ENCODE data around the gene TNFSF8. TPM values are rescaled to one million over a fixed set of nuclear protein-coding genes. Genes with fewer than 3 reads are reported as not detected.

TNFSF8 gene
- total RNA-seq, 3 donors from 2014 or later, result 1.0 to 1.3 (median 1.0) TPM

GRCh38 chr9:114884787-114885452 is 45.5 kb downstream of the TNFSF8 start:
- TF ChIP-seq, protein P1, sequence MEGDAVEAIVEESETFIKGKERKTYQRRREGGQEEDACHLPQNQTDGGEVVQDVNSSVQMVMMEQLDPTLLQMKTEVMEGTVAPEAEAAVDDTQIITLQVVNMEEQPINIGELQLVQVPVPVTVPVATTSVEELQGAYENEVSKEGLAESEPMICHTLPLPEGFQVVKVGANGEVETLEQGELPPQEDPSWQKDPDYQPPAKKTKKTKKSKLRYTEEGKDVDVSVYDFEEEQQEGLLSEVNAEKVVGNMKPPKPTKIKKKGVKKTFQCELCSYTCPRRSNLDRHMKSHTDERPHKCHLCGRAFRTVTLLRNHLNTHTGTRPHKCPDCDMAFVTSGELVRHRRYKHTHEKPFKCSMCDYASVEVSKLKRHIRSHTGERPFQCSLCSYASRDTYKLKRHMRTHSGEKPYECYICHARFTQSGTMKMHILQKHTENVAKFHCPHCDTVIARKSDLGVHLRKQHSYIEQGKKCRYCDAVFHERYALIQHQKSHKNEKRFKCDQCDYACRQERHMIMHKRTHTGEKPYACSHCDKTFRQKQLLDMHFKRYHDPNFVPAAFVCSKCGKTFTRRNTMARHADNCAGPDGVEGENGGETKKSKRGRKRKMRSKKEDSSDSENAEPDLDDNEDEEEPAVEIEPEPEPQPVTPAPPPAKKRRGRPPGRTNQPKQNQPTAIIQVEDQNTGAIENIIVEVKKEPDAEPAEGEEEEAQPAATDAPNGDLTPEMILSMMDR (IDR thresholded peaks at IDR 0.05), result no peak
- Histone ChIP-seq H3K9me3 (no peaks in the 10 kb centered on the region), H3K36me3 (ENCODE audit: low read depth) (no peaks in the 10 kb centered on the region), H3K4me3 (no peak overlapping the region), H3K4me1 (ENCODE audit: low read depth) (no peaks in the 10 kb centered on the region)
- ATAC-seq (peak; percentile 98), DNase-seq (peak in 2 of 3 donors; percentile 54 to 92)
- intact Hi-C loops (cut with DNase I, micrococcal nuclease), result no loop called here

DNA sequence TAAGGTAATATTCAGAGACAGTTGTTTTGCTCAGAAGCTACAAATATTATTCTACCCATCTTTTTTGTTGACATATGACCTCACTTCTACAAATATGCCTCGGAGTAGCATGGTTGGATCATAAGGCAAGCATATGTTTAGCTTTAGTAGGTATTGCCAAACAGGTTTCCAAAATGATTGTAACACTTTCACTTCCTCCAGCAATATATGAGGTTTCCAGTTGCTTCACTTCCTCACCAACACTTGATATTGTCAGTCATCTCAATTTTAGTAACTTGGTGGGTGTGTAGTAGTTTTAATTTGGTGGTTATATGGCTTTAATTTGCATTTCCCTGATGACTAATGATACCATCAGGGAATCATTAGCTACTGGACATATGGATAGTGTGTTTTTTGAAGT is 46.7 kb downstream of the TNFSF8 start:
- no peak for DNase-seq
- TF ChIP-seq, protein P1 (IDR thresholded peaks at IDR 0.05), result no peak
- Histone ChIP-seq H3K36me3 (ENCODE audit: low read depth) (no peaks in the 10 kb centered on the region), H3K4me3 (no peak overlapping the region), H3K9me3 (no peaks in the 10 kb centered on the region), H3K4me1 (ENCODE audit: low read depth) (no peaks in the 10 kb centered on the region)
- intact Hi-C loops (cut with DNase I, micrococcal nuclease), result no loop called here
- peak; percentile 28 for ATAC-seq

DNA sequence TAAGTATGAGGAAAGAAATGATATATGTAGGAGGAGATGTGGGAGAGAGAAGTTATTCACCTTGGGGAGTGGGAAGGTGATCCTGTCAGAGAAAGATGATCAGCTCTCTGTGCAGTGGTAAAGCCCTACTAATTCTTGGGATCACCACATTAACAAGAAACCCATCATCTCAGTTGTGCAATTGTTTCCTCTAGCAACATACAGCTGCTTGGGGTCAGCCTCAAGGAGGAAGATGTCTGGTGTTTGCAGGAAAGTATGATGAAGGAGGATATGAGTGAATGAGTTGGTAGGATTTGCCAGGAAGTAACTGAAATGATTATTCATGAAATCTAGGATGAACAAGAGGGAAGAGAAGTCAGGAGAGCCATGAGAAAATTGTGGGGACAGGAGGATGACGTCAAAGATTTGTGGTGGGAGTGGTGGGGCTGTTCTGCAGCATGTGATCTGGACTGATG is 50.1 kb downstream of the TNFSF8 start:
- Histone ChIP-seq H3K4me3 (no peak overlapping the region), H3K9me3 (no peaks in the 10 kb centered on the region), H3K36me3 (ENCODE audit: low read depth) (no peaks in the 10 kb centered on the region), H3K4me1 (ENCODE audit: low read depth) (no peaks in the 10 kb centered on the region)
- intact Hi-C loops (cut with DNase I, micrococcal nuclease), result no loop called here
- DNase-seq, result no peak
- no peak for ATAC-seq
- TF ChIP-seq, protein P1 (IDR thresholded peaks at IDR 0.05), result no peak

GRCh38 chr9:114878879-114879564 is 51.4 kb downstream of the TNFSF8 start:
- ATAC-seq (no peak), DNase-seq (no peak)
- intact Hi-C loops (cut with DNase I, micrococcal nuclease), result no loop called here
- no peaks in the 10 kb centered on the region for H3K9me3 ChIP-seq
- no peaks in the 10 kb centered on the region for H3K4me1 ChIP-seq (ENCODE audit: low read depth)
- no peaks in the 10 kb centered on the region for H3K36me3 ChIP-seq (ENCODE audit: low read depth)
- TF ChIP-seq, protein P1 (IDR thresholded peaks at IDR 0.05), result no peak
- no peak overlapping the region for H3K4me3 ChIP-seq

- intact Hi-C loops (cut with DNase I, micrococcal nuclease), result no loop called here
These were observed 60.5 kb downstream of the TNFSF8 start for GRCh38 chr9:114869845-114870244.

More at GRCh38 chr9:114869845-114870244, 60.5 kb downstream of the TNFSF8 start:
- Histone ChIP-seq H3K4me3 (no peak overlapping the region), H3K9me3 (no peaks in the 10 kb centered on the region), H3K4me1 (ENCODE audit: low read depth) (peaks cover 5% of the 10 kb centered on the region), H3K36me3 (ENCODE audit: low read depth) (no peaks in the 10 kb centered on the region)
- ATAC-seq (peak; percentile 45), DNase-seq (peak; percentile 62 to 70 (median 63))
- TF ChIP-seq, protein P1 (IDR thresholded peaks at IDR 0.05), result no peak
